Mucosa of stomach (tissue), 1 donor: ENCODE results near the gene ZBTB8A.

ENCODE experiments used
- H3K27me3 ChIP-seq: one replicate; pipeline ENCODE4 v1.7.0; 2013; ENCODE audit warnings: mild to moderate bottlenecking, low read length; ENCODE audit not compliant: control insufficient read depth, insufficient read depth
- H3K36me3 ChIP-seq: one replicate; pipeline ENCODE4 v1.7.0; 2013; ENCODE audit warnings: low read length; ENCODE audit not compliant: control insufficient read depth, insufficient read depth
- H3K4me1 ChIP-seq: one replicate; pipeline ENCODE4 v1.7.0; 2013; ENCODE audit warnings: mild to moderate bottlenecking, low read length; ENCODE audit not compliant: control insufficient read depth, insufficient read depth
- H3K4me3 ChIP-seq: one replicate; pipeline ENCODE4 v1.7.0; 2013; ENCODE audit warnings: low read length
- H3K9ac ChIP-seq: one replicate; pipeline ENCODE4 v1.7.0; 2013; ENCODE audit warnings: mild to moderate bottlenecking, low read length, moderate library complexity
- H3K9me3 ChIP-seq: one replicate; pipeline ENCODE4 v1.7.0; 2013; ENCODE audit warnings: mild to moderate bottlenecking, low read length, moderate library complexity; ENCODE audit not compliant: control insufficient read depth
- donor health status: Pancreatic carcinoma.

Gene ZBTB8A

GRCh38 chr1:32651461-32652073 lies 112.3 kb downstream of the ZBTB8A start:
- H3K27me3 ChIP-seq, result no peaks in the 10 kb centered on the region
- H3K9ac ChIP-seq, result peak overlapping the region; percentile 82
- H3K9me3 ChIP-seq, result no peaks in the 10 kb centered on the region
- H3K36me3 ChIP-seq, result no peaks in the 10 kb centered on the region
- peak overlapping the region; percentile 48 for H3K4me3 ChIP-seq
- peaks cover 19% of the 10 kb centered on the region for H3K4me1 ChIP-seq

- Histone ChIP-seq H3K9me3 (no peaks in the 10 kb centered on the region), H3K4me1 (peaks cover 19% of the 10 kb centered on the region), H3K4me3 (no peak overlapping the region), H3K36me3 (no peaks in the 10 kb centered on the region), H3K9ac (no peak overlapping the region), H3K27me3 (no peaks in the 10 kb centered on the region)
Observed at GRCh38 chr1:32652244-32652962, 113.2 kb downstream of the ZBTB8A start.
